Endothelial cell of umbilical vein (primary cell): ENCODE data around the gene VLDLR. TPM values are rescaled to one million over a fixed set of nuclear protein-coding genes. Genes with fewer than 3 reads are reported as not detected.

Source experiments
- BruUV-seq: library from RNA; stranded (reverse); fragments of 400-500 nt; replicated peaks from 2 replicates; lab custom pipeline; 2021; lab: Mats Ljungman, UMichigan
- CTCF ChIA-PET: fragments of 300-600, 350-600 bp; sonication (Branson Sonifier 250); formaldehyde crosslinking; loops from one replicate; lab custom pipeline; 2021; ENCODE audit warnings: antibody characterized with exemption, inconsistent platforms; lab: Charles Lee
- POLR2A ChIA-PET: fragments of 300-600, 350-600 bp; sonication (Branson Sonifier 250); formaldehyde crosslinking; loops from one replicate; lab custom pipeline; 2021; ENCODE audit warnings: antibody characterized with exemption, inconsistent platforms; lab: Charles Lee
- DNase-seq: peaks from one replicate; pipeline ENCODE4 v3.0.0-alpha.2; 2011; ENCODE audit warnings: low read depth, low spot score
- FAIRE-seq: peaks from 2 replicates; lab custom pipeline; 2011; peaks lifted over from hg19 to GRCh38; lab: Jason Lieb, UNC
- H2AFZ ChIP-seq: 2 replicates; pipeline ENCODE4 v1.6.0; 2012; ENCODE audit warnings: low read depth, low read length, control low read depth, inconsistent platforms
- H3K27ac ChIP-seq: 2 replicates; pipeline ENCODE4 v1.5.1; 2011; ENCODE audit warnings: low read depth, mild to moderate bottlenecking, control low read depth, low read length, moderate library complexity; ENCODE audit not compliant: insufficient read depth
- H3K27me3 ChIP-seq, 2 experiments: 2 replicates each; pipeline versions ENCODE4 v1.6.0 to v1.6.1; 2011; ENCODE audit warnings: low read length in 2 of 2, mixed read lengths in 1 of 2; ENCODE audit not compliant: control insufficient read depth in 2 of 2, insufficient read depth in 2 of 2
- H3K36me3 ChIP-seq, 2 experiments: 2 replicates in 1 of 2; 3 replicates in 1 of 2; pipeline ENCODE4 v1.5.1; 2011; ENCODE audit warnings: low read length in 2 of 2, mild to moderate bottlenecking in 1 of 2, moderate library complexity in 1 of 2; ENCODE audit not compliant: control insufficient read depth in 2 of 2, insufficient read depth in 2 of 2; ENCODE audit errors: extremely low read depth in 1 of 2
- H3K4me1 ChIP-seq: 3 replicates; pipeline ENCODE4 v1.5.1; 2011; ENCODE audit warnings: mild to moderate bottlenecking, low read length; ENCODE audit not compliant: control insufficient read depth, insufficient read depth; ENCODE audit errors: extremely low read depth
- H3K4me2 ChIP-seq: 2 replicates; pipeline ENCODE4 v1.6.1; 2011; ENCODE audit warnings: low read length, control low read depth, mixed read lengths; ENCODE audit not compliant: insufficient read depth
- H3K4me3 ChIP-seq, 3 experiments: fragments of 200-600 bp in 1 of 3; sonication (generic), shearing (Covaris generic) in 1 of 3; replicated peaks in 1 of 3; 2 replicates each; pipeline ENCODE4 v1.5.1; 2011 to 2016; ENCODE audit warnings: control low read depth in 3 of 3, low read length in 3 of 3, mild to moderate bottlenecking in 2 of 3, inconsistent platforms in 1 of 3, low read depth in 1 of 3, moderate library complexity in 1 of 3; ENCODE audit not compliant: insufficient read depth in 1 of 3
- H3K79me2 ChIP-seq: 2 replicates; pipeline ENCODE4 v1.6.0; 2012; ENCODE audit warnings: low read length, inconsistent platforms; ENCODE audit not compliant: control insufficient read depth, insufficient read depth
- H3K9ac ChIP-seq: replicated peaks from 2 replicates; pipeline ENCODE3; 2011; ENCODE audit warnings: low read length, control low read depth; ENCODE audit not compliant: insufficient read depth; ENCODE audit errors: extremely low read depth
- H3K9me1 ChIP-seq: replicated peaks from 3 replicates; pipeline ENCODE4 v1.6.0; 2011; ENCODE audit warnings: mild to moderate bottlenecking, low read length; ENCODE audit not compliant: control insufficient read depth, insufficient read depth; ENCODE audit errors: extremely low read depth
- H3K9me3 ChIP-seq: replicated peaks from 2 replicates; pipeline ENCODE4 v1.5.1; 2012; ENCODE audit warnings: low read length, inconsistent platforms; ENCODE audit not compliant: control insufficient read depth, insufficient read depth
- H4K20me1 ChIP-seq: replicated peaks from 2 replicates; pipeline ENCODE3; 2011; ENCODE audit warnings: mild to moderate bottlenecking, low read length; ENCODE audit not compliant: control insufficient read depth, insufficient read depth; ENCODE audit errors: extremely low read depth
- EZH2 ChIP-seq: IDR thresholded peaks from 2 replicates; pipeline ENCODE4 v1.6.1; 2012; ENCODE audit warnings: borderline replicate concordance, low read depth, mild to moderate bottlenecking, moderate library complexity, low read length, inconsistent platforms; ENCODE audit not compliant: severe bottlenecking
- FOS ChIP-seq: IDR thresholded peaks from 2 replicates; pipeline ENCODE4 v1.6.1; 2011; ENCODE audit warnings: mild to moderate bottlenecking, low read length, moderate library complexity, borderline replicate concordance; ENCODE audit not compliant: insufficient read depth
- GATA2 ChIP-seq: IDR thresholded peaks from 2 replicates; pipeline ENCODE4 v1.7.0; 2011; ENCODE audit warnings: low read depth, mild to moderate bottlenecking, moderate library complexity, mixed read lengths, low read length; ENCODE audit not compliant: insufficient read length, insufficient read depth
- JUN ChIP-seq: IDR thresholded peaks from 2 replicates; pipeline ENCODE4 v1.6.1; 2011; ENCODE audit warnings: borderline replicate concordance, low read depth; ENCODE audit not compliant: insufficient read length, insufficient read depth
- MYC ChIP-seq: IDR thresholded peaks from one replicate; pipeline ENCODE4 v1.6.1; 2011; ENCODE audit warnings: mild to moderate bottlenecking, low read depth, low read length
- POLR2A ChIP-seq: IDR thresholded peaks from 2 replicates; pipeline ENCODE4 v1.6.1; 2012; ENCODE audit warnings: low read depth, mild to moderate bottlenecking, control low read depth, low read length
- POLR2AphosphoS5 ChIP-seq: IDR thresholded peaks from 2 replicates; pipeline ENCODE4 v1.6.1; 2012; ENCODE audit warnings: low read depth, mild to moderate bottlenecking, control low read depth, low read length, moderate library complexity; ENCODE audit not compliant: insufficient read depth
- dilution Hi-C: fragments of 300-500 bp; cut with MboI; formaldehyde crosslinking; loops from one replicate; pipeline ENCODE4 v1.15.0; 2019; ENCODE audit warnings: low sequenced_read_pairs; ENCODE audit not compliant: extremely low pct_ligation_motif_present
- intact Hi-C: fragments of 100-400 bp; cut with micrococcal nuclease; formaldehyde crosslinking; loops from one replicate; pipeline ENCODE4 v1.10.0; 2022
- polyA plus RNA-seq, 4 experiments: library from polyadenylated mRNA; depleted of rRNA in 3 of 4; stranded (reverse) in 3 of 4; unstranded in 1 of 4; fragments of >200 nt; gene quantifications; 2 replicates each; pipeline versions ENCODE4 v1.2.1 to v1.2.3, GENCODE V29; 2011 to 2012; ENCODE audit warnings: missing spikeins in 1 of 4
- total RNA-seq: library from RNA; stranded (reverse); gene quantifications from 2 replicates; pipeline ENCODE4 v1.2.3, GENCODE V29; 2021
- TF ChIP-seq, protein P1 (sequence below), 2 donors: IDR thresholded peaks; 1 replicate in 1 of 2; 2 replicates in 1 of 2; pipeline ENCODE4 v1.5.1; 2011; ENCODE audit warnings: low read length in 2 of 2, mild to moderate bottlenecking in 2 of 2, moderate library complexity in 2 of 2, control low read depth in 1 of 2, inconsistent platforms in 1 of 2, low read depth in 1 of 2; ENCODE audit not compliant: insufficient read depth in 1 of 2; ENCODE audit errors: extremely low read depth in 1 of 2
- TF ChIP-seq, protein P2 (sequence below): IDR thresholded peaks from 2 replicates; pipeline ENCODE4 v1.6.1; 2011; ENCODE audit not compliant: insufficient read depth, insufficient read length

VLDLR gene
- total and polyA plus RNA-seq, 2 donors (not counting 3 experiments of a cell fraction or from before 2014, with no cell fraction given) = 0.47 to 2.5 TPM

DNA sequence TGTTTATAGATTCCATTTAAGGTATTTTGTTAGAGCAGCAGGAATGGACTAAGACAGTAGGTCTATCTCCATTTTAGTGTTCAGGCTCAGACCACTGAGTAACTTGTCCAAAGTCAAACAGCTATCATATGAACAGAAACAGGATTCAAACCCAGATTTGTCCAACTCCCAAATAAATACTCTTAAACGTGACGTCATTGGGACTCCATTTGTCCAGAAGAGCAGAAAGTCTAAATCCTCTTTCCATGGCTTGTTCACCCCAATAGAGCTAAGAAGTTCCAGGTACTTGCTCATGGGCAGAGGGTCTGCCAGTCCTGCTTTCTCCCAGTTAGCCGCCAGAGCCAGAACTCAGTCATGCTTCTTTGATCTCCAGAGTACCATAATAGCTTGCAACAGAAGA is 16.3 kb upstream of the VLDLR start:
- Histone ChIP-seq H3K36me3 (no peaks in the 10 kb centered on the region), H3K9me1 (no peaks in the 10 kb centered on the region), H3K9me3 (no peaks in the 10 kb centered on the region), H3K27me3 (peaks cover 7 to 12% of the 10 kb centered on the region in 2 experiments), H2AFZ (no peak overlapping the region), H3K79me2 (no peaks in the 10 kb centered on the region), H3K9ac (no peak overlapping the region), H3K4me2 (no peak overlapping the region), H3K4me1 (no peaks in the 10 kb centered on the region), H3K4me3 (no peak overlapping the region), H4K20me1 (no peaks in the 10 kb centered on the region), H3K27ac (no peak overlapping the region)
- intact Hi-C loops (no loop called here), dilution Hi-C loops (no loop called here)
- no peak for TF ChIP-seq POLR2AphosphoS5
- no peak for TF ChIP-seq JUN
- no peak for TF ChIP-seq EZH2
- TF ChIP-seq, protein P1, sequence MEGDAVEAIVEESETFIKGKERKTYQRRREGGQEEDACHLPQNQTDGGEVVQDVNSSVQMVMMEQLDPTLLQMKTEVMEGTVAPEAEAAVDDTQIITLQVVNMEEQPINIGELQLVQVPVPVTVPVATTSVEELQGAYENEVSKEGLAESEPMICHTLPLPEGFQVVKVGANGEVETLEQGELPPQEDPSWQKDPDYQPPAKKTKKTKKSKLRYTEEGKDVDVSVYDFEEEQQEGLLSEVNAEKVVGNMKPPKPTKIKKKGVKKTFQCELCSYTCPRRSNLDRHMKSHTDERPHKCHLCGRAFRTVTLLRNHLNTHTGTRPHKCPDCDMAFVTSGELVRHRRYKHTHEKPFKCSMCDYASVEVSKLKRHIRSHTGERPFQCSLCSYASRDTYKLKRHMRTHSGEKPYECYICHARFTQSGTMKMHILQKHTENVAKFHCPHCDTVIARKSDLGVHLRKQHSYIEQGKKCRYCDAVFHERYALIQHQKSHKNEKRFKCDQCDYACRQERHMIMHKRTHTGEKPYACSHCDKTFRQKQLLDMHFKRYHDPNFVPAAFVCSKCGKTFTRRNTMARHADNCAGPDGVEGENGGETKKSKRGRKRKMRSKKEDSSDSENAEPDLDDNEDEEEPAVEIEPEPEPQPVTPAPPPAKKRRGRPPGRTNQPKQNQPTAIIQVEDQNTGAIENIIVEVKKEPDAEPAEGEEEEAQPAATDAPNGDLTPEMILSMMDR (IDR thresholded peaks at IDR 0.05; ENCODE audit: extremely low read depth in 1 of 2, insufficient read depth in 1 of 2, low read depth in 1 of 2, low read length in 2 of 2) = no peak
- no peak for TF ChIP-seq MYC
- TF ChIP-seq GATA2 = no peak
- no peak for TF ChIP-seq POLR2A
- no peak for TF ChIP-seq FOS
- TF ChIP-seq, protein P2, sequence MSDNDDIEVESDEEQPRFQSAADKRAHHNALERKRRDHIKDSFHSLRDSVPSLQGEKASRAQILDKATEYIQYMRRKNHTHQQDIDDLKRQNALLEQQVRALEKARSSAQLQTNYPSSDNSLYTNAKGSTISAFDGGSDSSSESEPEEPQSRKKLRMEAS = no peak
- DNase-seq (no peak), FAIRE-seq (no peak)
- no TSS peak for BruUV-seq
- ChIA-PET CTCF (no interaction called here), POLR2A (no interaction called here)
